ENCODE measurements around the gene CENPU.

- no peak for TF ChIP-seq CTCF (IDR thresholded peaks at IDR 0.05)
- TF ChIP-seq POLR2A (IDR thresholded peaks at IDR 0.05) = no peak
Observed at GRCh38 chr4:184771416-184771815, 37.5 kb upstream of the CENPU start.
